Neural cell (in vitro differentiated cells): ENCODE data around the gene ZNF786.
"Not testable (repeated sequence)": the region's sequence is repeated elsewhere in the genome, so short reads cannot be mapped to it uniquely, and the experiment has no call there.

ENCODE experiments used
- CTCF ChIP-seq: fragments of 450-650 bp; IDR thresholded peaks from 2 replicates; pipeline ENCODE4 v1.5.1; 2014; ENCODE audit warnings: antibody characterized with exemption, mild to moderate bottlenecking, moderate library complexity; ENCODE audit not compliant: poor library complexity, severe bottlenecking
- MXI1 ChIP-seq: fragments of 450-650 bp; conservative IDR thresholded peaks from 2 replicates; pipeline ENCODE4 v1.6.1; 2014; ENCODE audit warnings: antibody characterized with exemption, mild to moderate bottlenecking; ENCODE audit not compliant: poor library complexity, severe bottlenecking
- POLR2AphosphoS5 ChIP-seq: IDR thresholded peaks from 2 replicates; pipeline ENCODE4 v1.6.1; 2012
- TAF1 ChIP-seq: IDR thresholded peaks from 2 replicates; pipeline ENCODE4 v1.6.1; 2012; ENCODE audit warnings: low read depth

- TF ChIP-seq CTCF, TAF1, POLR2AphosphoS5, MXI1: not testable (repeated sequence)
Measured at GRCh38 chr7:149030439-149030838, 60.1 kb downstream of the ZNF786 start.
